ENCODE measurements around the gene STK32C. TPM values are rescaled to one million over a fixed set of nuclear protein-coding genes. Genes with fewer than 3 reads are reported as not detected.

The STK32C gene
- total and polyA plus RNA-seq, 2 experiments from 2014 or later = 8.8 to 9.8 TPM

DNA sequence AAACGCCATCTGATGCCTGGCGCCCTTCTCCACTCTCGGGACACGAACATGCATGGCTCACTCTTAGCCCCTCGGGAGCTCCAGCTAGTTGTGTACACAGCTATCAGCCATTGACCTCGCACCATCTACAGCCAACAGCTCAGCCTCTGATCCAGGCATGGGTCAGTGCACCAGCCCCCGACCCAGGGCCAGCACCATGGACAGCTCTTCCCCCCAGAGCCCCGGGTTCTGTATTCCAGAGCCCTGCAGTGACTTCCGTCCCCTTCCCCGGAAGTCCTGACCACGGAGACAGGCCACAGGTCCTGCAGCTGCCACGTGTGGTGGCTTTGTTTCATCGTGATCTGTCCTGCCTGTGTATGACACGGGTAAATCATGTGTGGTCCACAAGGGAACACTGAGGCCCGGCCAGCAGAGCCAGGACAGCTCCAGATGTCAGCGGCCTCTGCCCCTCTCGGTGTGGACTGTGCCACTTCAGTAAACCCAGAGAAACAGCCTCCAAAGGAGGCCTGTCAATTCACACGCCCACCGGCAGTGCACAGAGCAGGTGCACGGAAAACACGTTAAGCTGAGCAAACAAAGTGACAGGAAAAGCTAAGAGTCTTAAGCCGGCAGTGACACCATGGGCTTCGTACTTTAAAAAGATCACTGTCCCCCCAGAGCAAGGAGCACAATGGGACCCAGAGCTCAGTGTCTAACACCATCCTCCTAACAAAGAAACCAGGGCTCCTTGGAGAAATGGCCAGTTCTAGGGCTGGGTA is 13.0 kb downstream of the STK32C start:
- in situ Hi-C loops (cut with MboI) = no loop called here
- TF ChIP-seq EZH2 (IDR thresholded peaks at IDR 0.05; ENCODE audit: insufficient read depth, poor library complexity, severe bottlenecking) (no peak), EZH2phosphoT487 (IDR thresholded peaks at IDR 0.05; ENCODE audit: insufficient read depth, low read depth) (no peak)
- H3K9ac ChIP-seq = no peak overlapping the region
- no peak overlapping the region for H3K27ac ChIP-seq
- no peak overlapping the region for H2AFZ ChIP-seq
- no peak for DNase-seq
- H3K4me3 ChIP-seq = no peak overlapping the region
- 77% methylated on average over 23 of the region's 23 CpGs for WGBS, 2 experiments (ENCODE audit: low coverage in 1 of 2, low lambda C conversion rate in 2 of 2, missing lambda C conversion rate in 2 of 2)
- no peaks in the 10 kb centered on the region for H3K9me2 ChIP-seq (ENCODE audit: insufficient read depth)
- no peak overlapping the region for H3K4me2 ChIP-seq (ENCODE audit: unreplicated experiment)
- no peaks in the 10 kb centered on the region for H3K36me3 ChIP-seq (ENCODE audit: low read depth)
- no peaks in the 10 kb centered on the region for H3K9me3 ChIP-seq (ENCODE audit: low read depth)
- no peaks in the 10 kb centered on the region for H3K27me3 ChIP-seq (replicated peaks; ENCODE audit: insufficient read depth)
- no peaks in the 10 kb centered on the region for H3K4me1 ChIP-seq (ENCODE audit: insufficient read depth)
- no peaks in the 10 kb centered on the region for H3K79me2 ChIP-seq (ENCODE audit: insufficient read depth)
- H4K20me1 ChIP-seq (ENCODE audit: insufficient read depth) = no peaks in the 10 kb centered on the region
- H3F3A ChIP-seq (ENCODE audit: insufficient read depth) = no peaks in the 10 kb centered on the region

DNA sequence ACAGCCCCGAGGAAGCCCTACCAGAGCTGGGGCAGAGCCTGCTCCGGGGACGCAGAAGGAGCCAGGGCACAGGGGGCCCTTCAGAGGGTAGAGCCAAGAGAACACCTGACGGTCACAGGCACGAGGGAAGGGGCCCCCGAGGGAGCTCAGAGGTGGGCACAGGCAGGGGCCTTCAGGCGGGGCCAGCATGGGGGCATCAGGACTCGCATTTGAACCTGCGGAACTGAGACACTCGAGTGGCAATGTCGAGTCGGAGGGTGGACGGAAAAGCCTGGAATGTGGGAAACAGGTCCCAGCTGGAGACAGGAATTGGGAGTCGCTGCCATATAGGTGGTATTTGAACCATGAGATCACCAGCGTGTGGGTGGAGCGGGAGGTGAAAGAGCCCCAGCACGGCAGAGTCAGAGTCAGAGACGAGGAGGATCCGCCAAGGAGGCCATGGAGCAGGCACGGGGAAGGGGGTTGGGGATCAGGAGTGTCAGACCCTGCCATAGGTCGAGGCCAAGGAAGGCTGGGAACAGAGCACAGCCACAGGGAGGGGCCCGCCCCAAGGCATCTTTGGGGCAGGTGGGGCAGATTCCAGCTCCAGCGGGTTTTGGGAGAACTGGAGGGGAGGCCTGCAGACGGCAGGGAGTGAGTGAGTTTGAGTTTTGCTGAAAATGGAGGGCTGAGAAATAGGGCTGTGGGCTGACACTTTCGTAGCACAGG is 13.8 kb downstream of the STK32C start:
- Histone ChIP-seq H2AFZ (no peak overlapping the region), H3K27ac (no peak overlapping the region), H3K79me2 (ENCODE audit: insufficient read depth) (no peaks in the 10 kb centered on the region), H3K9me2 (ENCODE audit: insufficient read depth) (no peaks in the 10 kb centered on the region), H4K20me1 (ENCODE audit: insufficient read depth) (no peaks in the 10 kb centered on the region), H3K9me3 (ENCODE audit: low read depth) (peaks cover 2% of the 10 kb centered on the region), H3K4me1 (ENCODE audit: insufficient read depth) (no peaks in the 10 kb centered on the region), H3K27me3 (replicated peaks; ENCODE audit: insufficient read depth) (no peaks in the 10 kb centered on the region; the same call in 1 of the 2 replicates), H3K4me3 (no peak overlapping the region), H3K9ac (no peak overlapping the region), H3K4me2 (ENCODE audit: unreplicated experiment) (no peak overlapping the region), H3F3A (ENCODE audit: insufficient read depth) (no peaks in the 10 kb centered on the region), H3K36me3 (ENCODE audit: low read depth) (no peaks in the 10 kb centered on the region)
- 70 to 79% methylated on average over 20 to 25 of the region's 25 CpGs for WGBS, 2 experiments (ENCODE audit: low coverage in 1 of 2, low lambda C conversion rate in 2 of 2, missing lambda C conversion rate in 2 of 2)
- no peak for TF ChIP-seq EZH2 (IDR thresholded peaks at IDR 0.05; ENCODE audit: insufficient read depth, poor library complexity, severe bottlenecking)
- TF ChIP-seq EZH2phosphoT487 (IDR thresholded peaks at IDR 0.05; ENCODE audit: insufficient read depth, low read depth) = no peak
- in situ Hi-C loops (cut with MboI) = no loop called here
- DNase-seq = no peak

DNA sequence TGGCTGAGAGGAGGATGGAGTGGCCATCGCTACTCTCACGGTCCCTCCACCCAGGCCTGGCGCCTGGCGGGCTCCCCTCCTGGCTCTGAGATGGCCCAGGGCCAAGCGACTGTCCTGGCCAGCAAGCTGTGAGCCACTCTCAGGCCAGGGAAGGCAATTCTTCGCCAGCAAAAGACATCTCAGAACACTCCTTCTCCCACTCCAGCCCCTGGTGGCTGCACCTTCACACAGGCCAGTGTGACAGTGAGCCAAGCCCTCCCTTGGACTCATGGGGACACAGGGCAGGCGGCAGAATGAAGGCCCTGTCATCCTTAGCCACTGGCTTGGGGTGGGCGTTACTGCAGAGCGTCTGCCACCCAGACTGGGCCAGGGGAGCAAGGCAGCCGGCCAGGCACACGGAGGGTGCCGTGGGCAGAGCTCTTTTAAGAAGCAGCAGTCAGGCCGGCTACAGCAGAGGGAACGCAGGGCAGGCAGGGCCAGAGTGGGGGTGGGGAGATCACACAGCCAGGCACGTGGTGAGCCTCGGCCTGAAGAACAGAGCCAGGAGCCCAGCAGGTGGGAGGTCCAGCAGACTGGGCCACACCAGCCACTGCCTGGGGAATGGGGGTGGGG is 14.4 kb downstream of the STK32C start:
- WGBS, 2 experiments (ENCODE audit: low coverage in 1 of 2, low lambda C conversion rate in 2 of 2, missing lambda C conversion rate in 2 of 2) = 50 to 55% methylated on average over 12 to 14 of the region's 16 CpGs
- H3K4me2 ChIP-seq (ENCODE audit: unreplicated experiment) = no peak overlapping the region
- no peak for DNase-seq
- peaks cover 9% of the 10 kb centered on the region for H3K9me3 ChIP-seq (ENCODE audit: low read depth)
- no peak overlapping the region for H2AFZ ChIP-seq
- no peaks in the 10 kb centered on the region for H3F3A ChIP-seq (ENCODE audit: insufficient read depth)
- H3K4me1 ChIP-seq (ENCODE audit: insufficient read depth) = no peaks in the 10 kb centered on the region
- no peaks in the 10 kb centered on the region; the same call in 1 of the 2 replicates for H4K20me1 ChIP-seq (ENCODE audit: insufficient read depth)
- no peaks in the 10 kb centered on the region for H3K9me2 ChIP-seq (ENCODE audit: insufficient read depth)
- H3K27ac ChIP-seq = no peak overlapping the region
- H3K36me3 ChIP-seq (ENCODE audit: low read depth) = no peaks in the 10 kb centered on the region
- TF ChIP-seq EZH2 (IDR thresholded peaks at IDR 0.05; ENCODE audit: insufficient read depth, poor library complexity, severe bottlenecking) (no peak), EZH2phosphoT487 (IDR thresholded peaks at IDR 0.05; ENCODE audit: insufficient read depth, low read depth) (no peak)
- no peak overlapping the region for H3K9ac ChIP-seq
- H3K4me3 ChIP-seq = no peak overlapping the region
- in situ Hi-C loops (cut with MboI) = no loop called here
- no peaks in the 10 kb centered on the region for H3K79me2 ChIP-seq (ENCODE audit: insufficient read depth)
- peaks cover 1% of the 10 kb centered on the region; the same call in 1 of the 2 replicates for H3K27me3 ChIP-seq (replicated peaks; ENCODE audit: insufficient read depth)

DNA sequence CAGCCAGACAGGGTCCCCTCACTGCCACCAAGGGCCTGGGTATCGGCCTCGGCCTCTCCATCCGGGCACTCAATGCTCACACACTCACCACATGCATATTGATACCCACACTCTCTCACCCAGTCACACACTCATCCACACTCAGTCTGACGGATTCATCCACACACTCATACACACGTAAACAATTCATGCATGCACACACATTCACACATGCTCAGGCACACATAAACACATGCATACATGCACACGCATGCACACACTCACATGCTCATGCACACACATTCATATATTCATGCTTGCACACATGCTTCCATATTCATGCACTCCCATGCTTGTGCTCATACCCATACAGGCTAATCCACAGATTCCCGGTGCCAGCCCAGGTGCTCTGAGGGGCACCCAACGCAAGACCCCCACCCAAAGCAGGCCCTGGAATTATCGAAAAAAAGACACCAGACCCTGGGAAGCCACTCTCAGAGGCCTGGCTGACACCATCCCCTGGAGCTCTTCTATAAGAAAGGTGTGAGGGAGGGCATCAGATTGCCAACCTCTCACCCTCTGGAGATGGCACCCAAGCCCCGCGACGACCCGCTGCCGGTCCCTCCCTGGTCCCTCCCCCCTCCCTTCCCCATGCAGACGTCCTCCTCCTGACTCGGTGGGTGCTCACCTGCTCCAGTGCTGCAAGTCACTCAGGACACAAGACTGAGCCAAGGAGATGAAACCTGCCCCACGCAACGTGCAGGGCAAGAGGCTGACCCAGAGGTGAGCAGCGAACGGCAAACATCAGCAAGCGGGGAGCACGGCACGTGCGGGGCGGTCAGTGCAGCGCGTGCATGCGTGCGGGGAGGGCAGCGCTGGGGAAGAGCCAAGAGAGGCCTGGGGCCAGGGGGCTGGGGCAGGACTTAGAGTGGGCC is 15.2 kb downstream of the STK32C start:
- Histone ChIP-seq H3K4me1 (ENCODE audit: insufficient read depth) (no peaks in the 10 kb centered on the region), H4K20me1 (ENCODE audit: insufficient read depth) (no peaks in the 10 kb centered on the region; the same call in 1 of the 2 replicates), H3K4me2 (ENCODE audit: unreplicated experiment) (no peak overlapping the region), H3K36me3 (ENCODE audit: low read depth) (no peaks in the 10 kb centered on the region), H3K79me2 (ENCODE audit: insufficient read depth) (no peaks in the 10 kb centered on the region), H3K27me3 (replicated peaks; ENCODE audit: insufficient read depth) (peaks cover 7% of the 10 kb centered on the region; the same call in 1 of the 2 replicates), H3K9me2 (ENCODE audit: insufficient read depth) (no peaks in the 10 kb centered on the region), H3K27ac (no peak overlapping the region), H3K9me3 (ENCODE audit: low read depth) (peaks cover 9% of the 10 kb centered on the region), H3K9ac (no peak overlapping the region), H3F3A (ENCODE audit: insufficient read depth) (no peaks in the 10 kb centered on the region), H2AFZ (no peak overlapping the region), H3K4me3 (no peak overlapping the region)
- DNase-seq = no peak
- in situ Hi-C loops (cut with MboI) = no loop called here
- TF ChIP-seq EZH2 (IDR thresholded peaks at IDR 0.05; ENCODE audit: insufficient read depth, poor library complexity, severe bottlenecking) (no peak), EZH2phosphoT487 (IDR thresholded peaks at IDR 0.05; ENCODE audit: insufficient read depth, low read depth) (no peak)
- 82 to 91% methylated on average over 21 to 30 of the region's 30 CpGs for WGBS, 2 experiments (ENCODE audit: low coverage in 1 of 2, low lambda C conversion rate in 2 of 2, missing lambda C conversion rate in 2 of 2)

Data from GM23248 (cell line).